HG03565 (cell line): ENCODE data around the gene DRC1.
"Not testable (repeated sequence)": the region's sequence is repeated elsewhere in the genome, so short reads cannot be mapped to it uniquely, and the experiment has no call there.

Experiments
- ATAC-seq: cut with Tn5 transposase; IDR thresholded peaks from one replicate; pipeline ENCODE4 v1.9.1; 2021; ENCODE audit warnings: mild to moderate bottlenecking, moderate library complexity; ENCODE audit not compliant: unreplicated experiment

The DRC1 gene

DNA sequence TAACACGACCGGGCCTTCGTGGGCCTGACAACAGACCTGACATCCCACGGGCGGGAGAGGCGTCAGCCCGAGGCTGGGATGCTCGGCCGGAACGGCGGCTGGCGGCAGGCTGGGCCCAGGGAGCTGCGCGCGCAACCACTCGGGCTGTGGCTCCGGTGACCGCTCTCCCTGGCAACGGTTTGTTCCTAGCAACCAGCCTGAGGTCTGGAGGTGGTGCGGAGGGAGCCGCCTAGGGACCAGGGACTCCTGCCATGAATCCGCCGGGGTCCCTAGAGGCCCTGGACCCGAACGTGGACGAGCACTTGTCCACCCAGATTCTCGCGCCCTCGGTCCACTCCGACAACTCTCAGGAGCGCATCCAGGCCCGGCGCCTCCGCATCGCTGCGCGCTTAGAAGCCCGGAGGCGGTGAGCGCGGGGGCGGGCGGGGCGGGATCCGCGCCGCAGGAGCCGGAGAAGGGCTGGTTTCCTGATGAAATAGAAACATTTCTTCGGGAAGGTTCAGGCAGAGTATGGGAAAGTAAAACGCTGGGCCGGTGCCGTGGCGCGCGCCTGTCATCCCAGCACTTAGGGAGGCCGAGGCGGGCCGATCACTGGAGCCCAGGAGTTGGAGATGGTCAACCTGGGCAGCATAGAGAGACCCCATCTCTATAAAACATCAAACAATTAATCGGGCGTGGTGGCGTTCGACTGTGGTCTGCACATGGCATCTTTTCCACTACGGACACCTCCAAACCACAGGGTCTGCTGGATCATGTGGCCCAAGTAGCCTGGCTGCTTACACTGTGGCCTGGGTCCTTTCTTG, at the start of gene DRC1:
DRC1 (plus strand) TSS at position 182 of the 803 bp plus-strand sequence; CDS start at position 252, 70 bp downstream.
- no peak for ATAC-seq

DNA sequence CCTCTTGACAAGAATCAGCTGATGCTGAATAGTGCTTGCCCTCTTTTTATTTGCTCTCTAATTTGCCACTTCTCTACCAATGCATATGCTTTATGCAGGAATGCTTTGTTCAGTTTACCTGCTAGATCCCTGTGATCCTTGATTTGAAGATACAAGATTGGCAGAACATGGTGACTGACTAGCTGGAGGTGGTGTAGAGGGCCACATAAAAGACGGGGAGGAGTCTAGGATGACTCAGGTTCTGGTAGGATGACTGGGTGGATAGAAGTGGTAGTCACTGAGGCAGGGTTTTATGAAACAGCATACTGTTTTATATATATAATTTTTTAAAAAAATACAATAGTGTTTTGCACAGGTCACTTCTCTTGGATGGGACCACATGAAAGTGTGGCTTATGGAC, 48.8 kb upstream of the DRC1 start:
- no peak for ATAC-seq

DNA sequence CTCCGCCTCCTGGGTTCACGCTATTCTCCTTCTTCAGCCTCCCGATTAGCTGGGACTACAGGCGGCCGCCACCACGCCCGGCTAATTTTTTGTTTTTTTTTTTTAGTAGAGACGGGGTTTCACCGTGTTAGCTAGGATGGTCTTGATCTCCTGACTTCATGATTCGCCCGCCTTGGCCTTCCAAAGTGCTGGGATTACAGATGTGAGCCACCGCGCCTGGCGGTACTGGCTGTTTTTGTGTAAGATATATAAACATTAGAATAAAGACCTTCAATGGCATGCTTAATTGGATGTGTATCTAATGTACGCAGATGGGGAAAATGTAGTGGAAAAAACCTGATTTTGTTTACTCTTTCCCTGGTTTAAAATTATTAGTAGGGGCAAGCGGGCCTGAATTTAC, 47.3 kb upstream of the DRC1 start:
- not testable (repeated sequence) for ATAC-seq

DNA sequence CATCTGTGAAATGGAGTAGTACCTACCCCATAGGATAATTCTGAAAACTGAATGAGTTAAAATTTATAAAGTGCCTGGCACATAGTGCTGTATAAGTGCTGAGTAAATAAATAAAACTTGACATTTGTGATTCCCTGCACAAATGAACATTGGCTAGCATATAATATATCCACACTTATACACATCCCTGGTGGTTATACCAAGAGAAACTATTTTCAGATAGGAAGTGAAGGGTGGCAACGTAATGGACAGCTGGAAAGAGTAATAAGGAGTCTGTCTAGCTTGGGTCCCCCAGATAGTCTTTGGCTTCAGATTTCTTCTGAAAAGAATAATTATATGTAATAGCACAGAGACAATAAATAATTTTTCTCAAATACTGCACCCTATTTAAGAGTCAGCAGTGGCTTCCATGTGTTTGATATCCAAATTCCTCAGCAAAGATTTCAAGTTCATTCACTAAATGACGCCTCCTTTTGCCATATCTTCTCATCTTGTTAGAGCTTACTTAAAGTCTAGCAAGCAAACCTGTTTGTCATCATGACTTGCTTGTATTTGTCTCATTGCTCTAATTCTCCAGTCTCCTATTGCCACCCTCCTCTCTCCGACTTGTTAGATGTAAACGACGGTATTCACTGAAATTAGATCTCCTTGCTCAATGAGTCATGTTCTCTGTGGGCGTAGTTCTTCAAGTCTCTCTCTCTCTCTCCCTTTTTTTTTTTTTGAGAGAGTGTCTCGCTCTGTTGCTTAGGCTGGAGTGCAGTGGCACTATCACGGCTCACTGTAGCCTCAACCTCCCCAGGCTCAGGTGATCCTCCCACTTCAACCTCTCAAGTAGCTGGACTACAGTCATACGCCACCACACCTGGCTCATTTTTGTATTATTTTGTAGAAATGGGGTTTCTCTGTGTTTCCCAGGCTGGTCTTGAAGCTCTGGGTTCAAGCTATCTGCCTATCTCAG, 46.4 kb upstream of the DRC1 start:
- no peak for ATAC-seq

DNA sequence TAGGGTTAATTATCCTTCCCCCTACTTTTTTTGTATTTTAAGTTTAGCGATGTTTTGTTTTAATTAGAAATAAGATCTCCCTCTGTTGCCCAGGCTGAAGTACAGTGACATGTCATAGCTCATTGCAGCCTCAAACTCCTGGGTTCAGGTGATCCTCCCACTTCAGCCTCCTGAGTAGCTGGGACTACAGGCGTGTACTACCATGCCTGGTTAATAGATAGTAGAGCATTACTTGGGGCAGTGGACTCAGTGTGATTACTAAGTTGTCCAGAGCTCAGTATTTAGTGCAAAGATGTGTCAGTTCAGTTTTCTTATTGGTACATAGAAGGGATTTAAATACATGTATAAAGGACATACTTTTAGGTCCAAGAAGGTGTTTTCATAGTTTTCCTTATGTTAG, 45.6 kb upstream of the DRC1 start:
- ATAC-seq, result no peak

DNA sequence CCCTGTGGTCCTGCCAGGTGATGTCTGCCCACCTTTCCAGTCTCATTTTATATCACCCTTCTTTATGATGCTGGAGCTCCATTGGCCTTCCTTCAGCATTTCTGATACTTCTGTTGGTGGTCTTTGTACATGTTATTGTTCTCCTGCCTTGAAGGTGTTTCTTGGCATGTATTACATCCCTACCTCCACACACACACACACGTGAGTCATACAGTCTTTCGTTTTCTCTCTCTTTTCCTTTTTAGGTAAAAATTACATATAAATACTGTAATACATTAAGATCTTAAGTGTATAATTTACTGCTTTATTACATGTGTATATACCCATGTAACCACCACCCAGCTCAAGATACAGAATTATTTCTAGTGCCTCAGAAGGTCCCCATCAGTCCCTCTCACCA, 44.9 kb upstream of the DRC1 start:
- ATAC-seq, result no peak

DNA sequence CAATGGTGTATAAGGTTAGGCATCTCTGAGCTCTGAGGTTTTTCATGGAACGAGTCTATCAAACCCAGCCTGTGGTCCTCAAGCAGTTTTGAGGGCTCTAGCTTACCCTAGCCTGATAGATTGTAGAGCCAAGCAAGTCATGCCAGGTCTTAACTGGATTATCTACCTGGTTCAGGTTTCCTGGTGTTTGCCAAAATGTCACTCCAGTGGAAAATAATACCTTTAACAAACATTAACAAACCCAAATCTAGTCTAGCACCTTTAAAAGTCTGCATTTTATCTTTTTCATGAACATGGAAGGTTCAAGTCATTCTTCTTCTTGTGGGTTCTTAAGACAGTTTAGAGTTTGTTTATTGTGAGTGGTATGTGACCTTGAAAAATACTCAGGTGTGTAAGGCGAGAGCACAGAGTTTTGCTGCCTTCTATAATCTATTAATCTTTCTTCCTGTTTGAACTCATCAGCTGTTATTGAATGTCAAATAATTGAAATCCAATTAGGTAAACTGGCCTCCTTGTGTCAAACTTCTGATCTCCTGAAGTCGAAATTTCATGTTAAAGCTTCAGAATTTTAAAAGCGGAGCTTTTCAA, 41.7 kb upstream of the DRC1 start:
- no peak for ATAC-seq

DNA sequence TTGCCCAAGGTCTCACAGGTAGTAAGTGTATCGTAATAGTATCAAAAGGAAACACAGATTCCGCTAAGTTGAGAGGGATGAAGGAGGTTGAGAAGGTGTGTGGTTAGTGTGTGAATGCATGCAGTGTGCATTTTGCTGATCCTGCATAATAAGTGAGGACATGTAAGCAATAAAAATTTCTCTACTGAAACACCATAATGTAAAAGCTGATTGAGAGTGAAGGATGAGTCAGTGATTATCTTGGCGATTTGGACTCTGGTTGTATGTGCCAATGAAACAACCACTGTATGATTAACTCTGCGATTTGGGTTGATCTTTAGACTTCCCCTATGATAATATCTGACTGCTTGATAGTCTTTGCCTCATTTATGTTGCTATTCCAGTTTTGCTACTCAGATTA, 38.4 kb upstream of the DRC1 start:
- ATAC-seq, result no peak

DNA sequence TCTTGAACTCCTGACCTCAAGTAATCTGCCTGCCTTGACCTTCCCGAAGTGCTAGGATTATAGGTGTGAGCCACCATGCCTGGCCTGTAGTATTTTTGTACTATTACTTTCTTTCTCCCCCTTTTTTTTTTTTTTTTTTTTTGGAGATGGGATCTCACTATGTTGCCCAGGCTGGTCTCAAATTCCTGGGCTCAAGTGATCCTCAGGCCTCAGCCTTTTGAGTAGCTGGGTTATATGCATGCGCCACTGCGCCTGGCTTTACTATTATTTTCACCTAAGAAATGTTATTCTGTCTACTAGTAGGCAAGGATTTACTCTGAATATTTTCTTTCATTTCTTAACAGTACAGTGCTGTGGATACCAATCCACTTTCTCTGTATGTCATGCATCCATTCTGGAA, 37.8 kb upstream of the DRC1 start:
- no peak for ATAC-seq

DNA sequence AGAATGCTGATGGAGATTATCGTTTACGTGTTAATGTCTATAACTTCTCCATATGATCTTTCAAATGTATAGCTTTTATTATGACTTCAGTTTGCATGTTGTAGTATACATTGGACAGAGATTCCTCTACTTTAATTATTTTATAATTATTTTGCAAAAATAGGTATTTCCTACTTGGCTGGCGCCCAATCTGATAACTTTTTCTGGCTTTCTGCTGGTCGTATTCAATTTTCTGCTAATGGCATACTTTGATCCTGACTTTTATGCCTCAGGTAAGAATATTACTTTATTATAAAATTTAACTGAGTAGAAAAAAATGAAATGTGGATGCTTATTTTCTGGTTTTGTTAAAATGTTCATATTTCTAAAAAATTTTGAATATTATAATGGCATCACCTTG, 37.1 kb upstream of the DRC1 start:
- ATAC-seq, result no peak

DNA sequence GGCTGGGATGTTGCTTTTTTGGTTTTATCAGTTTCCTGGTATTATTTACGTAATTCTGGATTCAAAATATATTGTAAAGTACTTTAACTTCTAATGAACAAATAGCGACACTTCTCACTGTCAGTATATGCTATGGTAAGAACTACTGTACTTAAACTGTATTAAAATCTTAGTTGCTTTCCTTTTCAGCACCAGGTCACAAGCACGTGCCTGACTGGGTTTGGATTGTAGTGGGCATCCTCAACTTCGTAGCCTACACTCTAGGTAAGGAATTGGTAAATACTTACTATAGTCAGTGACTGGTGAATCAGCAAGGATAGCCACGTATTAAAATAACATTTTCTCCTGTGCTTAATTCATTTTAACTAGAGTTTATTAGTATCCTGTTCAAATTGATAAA, 34.8 kb upstream of the DRC1 start:
- no peak for ATAC-seq

DNA sequence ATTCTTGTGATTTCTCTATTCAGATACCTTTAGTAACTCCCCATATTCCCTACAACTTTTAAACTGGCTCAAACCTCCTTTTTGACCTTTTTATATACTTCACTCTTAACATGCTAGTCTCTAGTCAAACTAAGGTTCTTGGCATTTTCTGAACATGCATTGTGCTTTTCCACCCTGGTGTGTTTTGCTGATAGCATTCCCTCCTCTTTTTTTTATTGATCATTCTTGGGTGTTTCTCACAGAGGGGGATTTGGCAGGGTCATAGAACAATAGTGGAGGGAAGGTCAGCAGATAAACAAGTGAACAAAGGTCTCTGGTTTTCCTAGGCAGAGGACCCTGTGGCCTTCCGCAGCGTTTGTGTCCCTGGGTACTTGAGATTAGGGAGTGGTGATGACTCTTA, 32.1 kb upstream of the DRC1 start:
- not testable (repeated sequence) for ATAC-seq

DNA sequence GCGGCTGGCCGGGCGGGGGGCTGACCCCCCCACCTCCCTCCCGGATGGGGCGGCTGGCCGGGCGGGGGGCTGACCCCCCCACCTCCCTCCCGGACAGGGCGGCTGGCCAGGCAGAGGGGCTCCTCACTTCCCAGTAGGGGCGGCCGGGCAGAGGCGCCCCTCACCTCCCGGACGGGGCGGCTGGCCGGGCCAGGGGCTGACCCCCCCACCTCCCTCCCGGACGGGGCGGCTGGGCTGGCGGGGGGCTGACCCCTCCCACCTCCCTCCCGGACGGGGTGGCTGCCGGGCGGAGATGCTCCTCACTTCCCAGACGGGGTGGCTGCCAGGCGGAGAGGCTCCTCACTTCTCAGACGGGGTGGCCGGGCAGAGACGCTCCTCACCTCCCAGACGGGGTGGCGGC, 30.8 kb upstream of the DRC1 start:
- ATAC-seq, result not testable (repeated sequence)

DNA sequence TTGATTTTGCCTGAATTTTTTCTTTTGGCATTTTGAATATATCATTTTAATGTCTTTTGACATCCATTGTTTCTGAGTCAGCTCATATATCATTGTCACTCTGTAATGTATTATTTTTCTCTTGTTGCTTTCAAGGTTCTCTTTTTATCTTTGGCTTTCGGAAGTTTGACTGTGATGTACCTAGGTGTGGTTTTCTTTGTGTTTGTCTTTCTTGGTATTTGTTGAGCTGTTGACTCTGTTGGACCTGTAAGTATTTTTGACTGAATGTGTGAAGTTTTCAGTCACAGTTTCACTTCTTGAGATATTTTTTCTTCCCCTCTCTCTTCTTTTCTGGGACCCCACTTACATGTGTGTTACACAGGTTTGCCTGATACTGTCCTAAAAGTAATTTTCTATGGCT, 24.9 kb upstream of the DRC1 start:
- no peak for ATAC-seq

DNA sequence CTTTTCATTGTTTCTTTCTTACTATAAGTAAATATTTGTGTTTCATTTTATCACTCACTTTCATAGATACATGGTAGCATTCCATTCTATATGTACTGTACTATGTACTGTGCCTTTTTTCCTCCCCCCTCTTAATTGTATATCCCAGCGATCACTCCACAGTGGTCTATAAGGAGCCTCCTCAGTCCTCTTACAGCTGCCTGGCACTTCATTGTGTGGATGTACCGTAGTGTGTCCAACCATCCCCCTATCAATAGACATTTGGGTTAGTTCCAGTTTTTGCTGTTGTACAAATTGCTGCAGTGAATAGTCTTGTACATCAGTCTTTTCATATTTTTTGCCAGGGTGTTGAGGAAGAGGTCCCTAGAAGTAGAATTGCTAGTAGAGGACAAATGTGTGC, 21.4 kb upstream of the DRC1 start:
- ATAC-seq, result no peak

DNA sequence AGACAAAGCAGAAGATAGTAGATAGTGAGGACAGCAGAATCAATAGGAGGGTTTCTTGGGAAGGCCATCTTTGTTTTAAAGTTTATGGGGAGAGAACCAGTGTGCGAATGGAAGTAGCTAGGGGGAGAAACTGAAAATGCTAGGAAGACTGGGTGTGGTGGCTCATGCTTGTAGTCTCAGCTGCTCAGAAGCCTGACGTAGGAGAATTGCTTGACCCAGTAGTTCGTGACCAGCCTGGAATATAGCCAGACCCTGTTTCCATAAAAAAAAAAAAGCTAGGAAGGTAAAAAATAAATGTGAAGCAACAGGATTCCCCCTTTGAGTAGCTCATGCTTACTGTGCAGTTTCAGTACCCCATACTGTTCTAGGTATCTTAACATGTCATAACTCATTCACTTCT, 19.2 kb upstream of the DRC1 start:
- no peak for ATAC-seq

DNA sequence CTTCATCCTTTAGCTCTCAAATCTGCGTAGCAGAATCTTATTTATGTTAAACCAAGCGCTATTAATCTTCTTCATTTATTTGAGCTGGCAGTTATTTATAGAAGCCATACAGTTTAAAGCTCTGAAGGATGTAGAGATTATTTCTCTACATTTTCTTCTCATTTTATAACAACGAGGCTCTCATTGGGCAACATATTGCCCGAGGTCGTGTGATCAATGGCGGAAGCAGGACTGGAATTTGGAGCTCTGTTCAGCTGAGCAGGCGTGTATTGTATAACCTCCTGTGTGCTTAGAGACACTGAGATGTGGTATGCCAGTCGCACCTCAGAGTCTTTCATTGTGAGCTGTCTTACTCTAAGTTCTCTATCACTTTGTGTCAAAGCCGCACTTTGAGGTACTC, 17.5 kb upstream of the DRC1 start:
- no peak for ATAC-seq

DNA sequence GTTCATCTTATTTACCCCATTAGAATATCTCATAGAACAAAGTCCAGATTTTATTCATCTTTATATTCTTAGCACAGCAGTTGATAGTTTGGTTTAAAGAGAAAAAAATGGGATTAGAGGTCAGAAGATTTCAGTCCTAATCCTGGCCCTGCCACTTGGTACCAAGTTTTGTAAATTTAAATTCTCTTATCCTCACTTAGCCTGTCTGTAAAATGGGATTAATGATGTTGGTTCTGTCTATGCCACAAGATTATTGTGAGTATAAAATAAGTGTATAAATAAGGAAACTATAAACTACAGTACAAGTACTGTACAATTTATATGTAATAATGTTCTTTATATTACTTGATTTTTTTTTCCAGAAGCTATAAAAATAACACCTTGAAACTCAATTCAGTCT, 17.1 kb upstream of the DRC1 start:
- ATAC-seq, result no peak

DNA sequence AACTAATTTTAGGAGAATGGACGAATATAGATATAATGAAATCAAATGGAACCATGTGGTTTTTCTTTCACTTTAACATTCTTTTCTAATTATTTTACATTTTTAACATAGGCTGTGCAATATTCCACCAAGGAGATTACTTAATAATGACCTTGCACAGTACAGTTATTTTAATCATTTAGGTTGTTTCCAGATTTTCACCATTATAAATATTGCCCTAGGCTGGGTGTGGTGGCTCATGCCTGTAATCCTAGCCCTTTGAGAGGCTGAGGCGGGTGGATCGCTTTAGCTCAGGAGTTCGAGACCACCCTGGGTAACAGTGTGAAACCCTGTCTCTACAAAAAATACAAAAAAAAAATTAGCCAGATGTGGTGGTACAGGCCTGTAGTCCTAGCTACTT, 14.5 kb upstream of the DRC1 start:
- ATAC-seq, result no peak

DNA sequence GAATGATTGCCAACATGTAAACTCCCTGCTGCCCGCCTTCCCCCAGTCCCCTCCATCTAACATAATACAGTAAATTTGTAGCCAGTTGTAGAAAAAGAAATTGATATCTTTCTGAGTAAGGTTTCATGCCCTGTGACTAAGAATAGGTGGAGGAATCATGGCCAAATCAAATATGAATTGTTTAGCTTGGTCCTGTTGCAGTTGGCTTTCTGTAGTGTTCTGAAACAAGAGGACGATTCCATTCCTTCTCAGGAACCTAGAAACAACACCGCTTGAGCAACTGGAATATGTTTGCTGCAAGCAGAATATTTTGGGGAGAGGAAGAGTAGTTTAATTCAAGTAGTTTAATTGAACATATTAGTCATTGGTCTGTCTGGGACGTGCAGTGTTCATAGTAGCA, 7.0 kb upstream of the DRC1 start:
- ATAC-seq, result no peak

DNA sequence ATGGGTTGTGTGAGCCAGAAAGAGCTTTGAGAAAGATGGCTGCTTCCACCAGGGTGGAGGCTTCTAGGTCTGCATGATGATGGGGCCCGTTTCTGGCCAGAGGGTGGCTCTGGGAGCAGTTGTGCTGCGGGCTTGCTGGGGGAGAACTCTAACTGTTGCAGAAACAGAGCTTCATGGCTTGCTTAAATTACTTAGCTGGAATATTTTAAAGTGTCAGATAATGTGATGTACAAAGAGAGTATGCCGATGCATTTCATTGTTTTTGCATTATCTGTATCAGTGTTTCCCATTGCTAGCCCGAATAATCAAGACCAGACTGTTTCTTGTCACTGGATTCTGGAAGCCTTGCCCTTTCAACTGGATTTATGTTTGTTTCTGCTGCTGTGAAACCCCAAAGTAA, 6.3 kb upstream of the DRC1 start:
- ATAC-seq, result no peak
